ENCODE data around the gene KIF26B. TPM values are rescaled to one million over a fixed set of nuclear protein-coding genes. Genes with fewer than 3 reads are reported as not detected.
A peak's percentile ranks its signal among the peaks of the same experiment; 100 is the strongest.

The KIF26B gene
- total RNA-seq, 4 donors from 2014 or later = 0.20 to 0.79 (median 0.41) TPM; not detected in 1

DNA sequence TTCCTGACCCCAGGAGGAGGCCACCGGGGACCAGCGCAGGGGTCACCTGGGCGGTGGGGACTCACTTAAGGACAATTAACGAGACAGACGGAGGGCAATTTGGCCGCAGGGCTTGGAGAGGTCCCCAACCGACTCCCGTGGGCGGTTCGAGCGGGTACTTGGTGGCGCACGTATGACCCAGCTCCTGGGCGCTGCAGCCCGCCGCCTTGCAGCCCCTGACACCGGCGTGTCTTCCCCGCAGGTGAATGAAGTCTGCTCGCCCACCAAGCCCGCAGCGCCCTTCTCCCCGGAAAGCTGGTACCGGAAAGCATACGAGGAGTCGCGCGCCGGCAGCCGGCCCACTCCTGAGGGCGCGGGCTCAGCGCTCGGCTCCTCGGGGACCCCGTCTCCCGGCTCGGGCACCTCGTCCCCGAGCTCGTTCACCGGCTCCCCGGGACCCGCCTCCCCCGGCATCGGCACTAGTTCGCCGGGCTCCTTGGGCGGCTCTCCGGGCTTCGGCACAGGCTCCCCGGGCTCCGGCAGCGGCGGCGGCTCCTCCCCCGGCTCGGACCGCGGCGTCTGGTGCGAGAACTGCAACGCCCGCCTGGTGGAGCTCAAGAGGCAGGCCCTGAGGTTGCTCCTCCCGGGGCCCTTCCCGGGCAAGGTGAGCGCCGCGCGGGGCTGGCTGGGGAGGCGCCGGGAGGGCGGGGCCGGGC, 1.4 kb downstream of the KIF26B start:
- Histone ChIP-seq H3K9me3 (no peaks in the 10 kb centered on the region), H3K27me3 (peaks cover 90% of the 10 kb centered on the region), H3K36me3 (no peaks in the 10 kb centered on the region), H3K4me1 (peaks cover 27 to 42% (median 40%) of the 10 kb centered on the region in 4 donors), H3K4me3 (peak overlapping the region; percentile 32 to 65 (median 38)), H3K27ac (no peak overlapping the region)
- in situ Hi-C loops (cut with MboI; ENCODE audit: low pct_ligation_motif_present in 1 of 4, low pct_unique_long_range_greater_than_20kb in 1 of 4, low sequenced_read_pairs in 3 of 4) (loop anchor here in 3 of 4 donors (10.0 to 25.0 kb wide), 3 partner anchors 849 to 1331 kb away; no protein-coding TSS in a partner anchor), intact Hi-C loops (cut with DNase I; ENCODE audit: low total_unique reads) (loop anchor here (2.0 kb wide), 1 partner anchor 847 kb away; no protein-coding TSS in a partner anchor)
- DNase-seq = peak; percentile 84
- no peak for TF ChIP-seq POLR2AphosphoS5 (IDR thresholded peaks at IDR 0.05)
- TF ChIP-seq, protein P1, sequence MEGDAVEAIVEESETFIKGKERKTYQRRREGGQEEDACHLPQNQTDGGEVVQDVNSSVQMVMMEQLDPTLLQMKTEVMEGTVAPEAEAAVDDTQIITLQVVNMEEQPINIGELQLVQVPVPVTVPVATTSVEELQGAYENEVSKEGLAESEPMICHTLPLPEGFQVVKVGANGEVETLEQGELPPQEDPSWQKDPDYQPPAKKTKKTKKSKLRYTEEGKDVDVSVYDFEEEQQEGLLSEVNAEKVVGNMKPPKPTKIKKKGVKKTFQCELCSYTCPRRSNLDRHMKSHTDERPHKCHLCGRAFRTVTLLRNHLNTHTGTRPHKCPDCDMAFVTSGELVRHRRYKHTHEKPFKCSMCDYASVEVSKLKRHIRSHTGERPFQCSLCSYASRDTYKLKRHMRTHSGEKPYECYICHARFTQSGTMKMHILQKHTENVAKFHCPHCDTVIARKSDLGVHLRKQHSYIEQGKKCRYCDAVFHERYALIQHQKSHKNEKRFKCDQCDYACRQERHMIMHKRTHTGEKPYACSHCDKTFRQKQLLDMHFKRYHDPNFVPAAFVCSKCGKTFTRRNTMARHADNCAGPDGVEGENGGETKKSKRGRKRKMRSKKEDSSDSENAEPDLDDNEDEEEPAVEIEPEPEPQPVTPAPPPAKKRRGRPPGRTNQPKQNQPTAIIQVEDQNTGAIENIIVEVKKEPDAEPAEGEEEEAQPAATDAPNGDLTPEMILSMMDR (IDR thresholded peaks at IDR 0.05) = peak; percentile 57 to 82 (median 69)
- WGBS, 2 donors (ENCODE audit: low coverage in 1 of 2) = 1% methylated on average over 37 of the region's 74 CpGs; no CpG with 5 or more reads in 1 of the 2 donors

GRCh38 chr1:245156736-245157505, 2.1 kb downstream of the KIF26B start:
- Histone ChIP-seq H3K36me3 (no peaks in the 10 kb centered on the region), H3K27ac (no peak overlapping the region), H3K4me1 (peaks cover 27 to 42% (median 40%) of the 10 kb centered on the region in 4 donors), H3K9me3 (no peaks in the 10 kb centered on the region), H3K27me3 (peaks cover 83% of the 10 kb centered on the region), H3K4me3 (peak overlapping the region; percentile 13 to 65 (median 37))
- intact Hi-C loops (cut with DNase I; ENCODE audit: low total_unique reads) = loop anchor here (2.0 kb wide), 1 partner anchor 846 kb away; no protein-coding TSS in a partner anchor
- in situ Hi-C loops (cut with MboI; ENCODE audit: low pct_ligation_motif_present in 1 of 4, low pct_unique_long_range_greater_than_20kb in 1 of 4, low sequenced_read_pairs in 3 of 4) = loop anchor here in 3 of 4 donors (10.0 to 25.0 kb wide), 3 partner anchors 848 to 1330 kb away; no protein-coding TSS in a partner anchor
- 6% methylated on average over 40 of the region's 44 CpGs; no CpG with 5 or more reads in 1 of the 2 donors for WGBS, 2 donors (ENCODE audit: low coverage in 1 of 2)
- TF ChIP-seq EP300 (IDR thresholded peaks at IDR 0.05; ENCODE audit: low read depth) (no peak), POLR2A (IDR thresholded peaks at IDR 0.05) (no peak), POLR2AphosphoS5 (IDR thresholded peaks at IDR 0.05) (no peak)
- TF ChIP-seq, protein P1 (IDR thresholded peaks at IDR 0.05) = no peak
- DNase-seq = no peak

GRCh38 chr1:245158913-245159312, 4.1 kb downstream of the KIF26B start:
- peaks cover 64% of the 10 kb centered on the region for H3K27me3 ChIP-seq
- TF ChIP-seq POLR2AphosphoS5 (IDR thresholded peaks at IDR 0.05) (no peak), POLR2A (IDR thresholded peaks at IDR 0.05) (no peak), EP300 (IDR thresholded peaks at IDR 0.05; ENCODE audit: low read depth) (no peak)
- TF ChIP-seq, protein P1 (IDR thresholded peaks at IDR 0.05) = no peak
- no peak overlapping the region for H3K27ac ChIP-seq
- H3K4me1 ChIP-seq = peaks cover 23 to 33% (median 31%) of the 10 kb centered on the region in 4 donors
- 83 to 86% methylated on average over 3 of the region's 3 CpGs for WGBS, 2 donors (ENCODE audit: low coverage in 1 of 2)
- intact Hi-C loops (cut with DNase I; ENCODE audit: low total_unique reads) (no loop called here), in situ Hi-C loops (cut with MboI; ENCODE audit: low pct_ligation_motif_present in 1 of 4, low pct_unique_long_range_greater_than_20kb in 1 of 4, low sequenced_read_pairs in 3 of 4) (loop anchor here in 3 of 4 donors (10.0 to 25.0 kb wide), 3 partner anchors 846 to 1328 kb away; no protein-coding TSS in a partner anchor)
- no peaks in the 10 kb centered on the region for H3K36me3 ChIP-seq
- no peak for DNase-seq
- H3K9me3 ChIP-seq = no peaks in the 10 kb centered on the region
- no peak overlapping the region for H3K4me3 ChIP-seq

GRCh38 chr1:245160288-245160687, 5.5 kb downstream of the KIF26B start:
- no peak for DNase-seq
- peaks cover 55% of the 10 kb centered on the region for H3K27me3 ChIP-seq
- no peaks in the 10 kb centered on the region for H3K36me3 ChIP-seq
- in situ Hi-C loops (cut with MboI; ENCODE audit: low pct_ligation_motif_present in 1 of 4, low pct_unique_long_range_greater_than_20kb in 1 of 4, low sequenced_read_pairs in 3 of 4) = loop anchor here in 3 of 4 donors (25.0 kb wide), 1 partner anchor 1327 kb away; no protein-coding TSS in a partner anchor
- H3K4me3 ChIP-seq = no peak overlapping the region
- 28 to 44% methylated on average over 5 of the region's 5 CpGs for WGBS, 2 donors (ENCODE audit: low coverage in 1 of 2)
- TF ChIP-seq POLR2A (IDR thresholded peaks at IDR 0.05) (no peak), POLR2AphosphoS5 (IDR thresholded peaks at IDR 0.05) (no peak), EP300 (IDR thresholded peaks at IDR 0.05; ENCODE audit: low read depth) (no peak)
- TF ChIP-seq, protein P1 (IDR thresholded peaks at IDR 0.05) = no peak
- peaks cover 14 to 20% (median 18%) of the 10 kb centered on the region in 4 donors for H3K4me1 ChIP-seq
- H3K27ac ChIP-seq = no peak overlapping the region
- no peaks in the 10 kb centered on the region for H3K9me3 ChIP-seq
- intact Hi-C loops (cut with DNase I; ENCODE audit: low total_unique reads) = no loop called here

Data from transverse colon (tissue), 4 donors.